Osteoblast (primary cell): ENCODE measurements around the gene PCDH9. TPM values are rescaled to one million over a fixed set of nuclear protein-coding genes. Genes with fewer than 3 reads are reported as not detected.

Experiments
- DNase-seq: peaks from one replicate; pipeline ENCODE4 v3.0.0; 2011; ENCODE audit warnings: low spot score, mixed read lengths; ENCODE audit not compliant: insufficient read length; ENCODE audit errors: missing footprints
- H2AFZ ChIP-seq: 2 replicates; pipeline ENCODE4 v1.6.0; 2011; ENCODE audit warnings: mild to moderate bottlenecking, low read length
- H3K27ac ChIP-seq: 2 replicates; pipeline ENCODE4 v1.5.1; 2011; ENCODE audit warnings: mild to moderate bottlenecking, low read depth, low read length, moderate library complexity
- H3K27me3 ChIP-seq: 2 replicates; pipeline ENCODE4 v1.6.0; 2012; ENCODE audit warnings: mild to moderate bottlenecking, control low read depth, inconsistent platforms, low read length, moderate library complexity; ENCODE audit not compliant: insufficient read depth
- H3K36me3 ChIP-seq: 2 replicates; pipeline ENCODE4 v1.5.1; 2011; ENCODE audit warnings: mild to moderate bottlenecking, low read length, control low read depth, moderate library complexity; ENCODE audit not compliant: insufficient read depth
- H3K4me1 ChIP-seq: 2 replicates; pipeline ENCODE4 v1.5.1; 2011; ENCODE audit warnings: mild to moderate bottlenecking, low read length, control low read depth, moderate library complexity; ENCODE audit not compliant: insufficient read depth
- H3K4me2 ChIP-seq: 2 replicates; pipeline ENCODE4 v1.6.0; 2011; ENCODE audit warnings: mild to moderate bottlenecking, low read length; ENCODE audit not compliant: insufficient read depth
- H3K4me3 ChIP-seq: fragments of 200-600 bp; sonication (generic); 3 replicates; pipeline ENCODE4 v1.5.1; 2012; ENCODE audit warnings: mild to moderate bottlenecking, low read length, inconsistent platforms; ENCODE audit not compliant: insufficient read depth
- H3K79me2 ChIP-seq: 2 replicates; pipeline ENCODE4 v1.6.0; 2012; ENCODE audit warnings: mild to moderate bottlenecking, low read length, control low read depth, inconsistent platforms; ENCODE audit not compliant: insufficient read depth
- H3K9me3 ChIP-seq: 2 replicates; pipeline ENCODE4 v1.5.1; 2011; ENCODE audit warnings: low read depth, low read length, control low read depth
- H4K20me1 ChIP-seq: 2 replicates; pipeline ENCODE4 v1.6.0; 2012; ENCODE audit warnings: mild to moderate bottlenecking, low read length, control low read depth; ENCODE audit not compliant: insufficient read depth
- total RNA-seq: library from RNA; depleted of rRNA; stranded (reverse); fragments of >200 nt; gene quantifications from 2 replicates; pipeline ENCODE4 v1.2.3, GENCODE V29; 2012
- TF ChIP-seq, protein P1 (sequence below): IDR thresholded peaks from 2 replicates; pipeline ENCODE4 v1.5.1; 2011; ENCODE audit warnings: mild to moderate bottlenecking, low read depth, low read length, moderate library complexity; ENCODE audit errors: extremely low read depth

PCDH9 gene
- total RNA-seq, 1 donor = 1.1 TPM

DNA sequence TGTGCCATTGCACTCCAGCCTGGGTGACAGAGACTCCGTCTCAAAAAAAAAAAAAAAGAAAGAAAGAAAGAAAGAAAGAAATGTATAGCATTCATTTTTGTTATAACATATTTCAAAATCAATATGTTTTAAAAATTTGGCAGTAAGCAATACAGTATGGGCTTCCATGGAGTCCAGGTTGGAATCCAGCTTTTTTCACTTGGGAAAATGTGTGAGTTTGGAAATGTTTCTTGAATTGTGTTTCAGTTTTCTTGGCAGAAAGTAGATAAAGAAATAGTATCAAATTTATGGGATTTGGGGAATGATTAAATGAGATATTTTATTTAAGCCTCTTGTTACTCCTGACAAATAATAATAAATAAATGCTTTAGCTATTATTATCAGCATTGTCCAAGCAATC, 225.6 kb downstream of the PCDH9 start:
- Histone ChIP-seq H3K27ac (no peak overlapping the region), H3K27me3 (no peaks in the 10 kb centered on the region), H3K4me2 (no peak overlapping the region), H2AFZ (no peak overlapping the region), H4K20me1 (no peaks in the 10 kb centered on the region), H3K79me2 (no peaks in the 10 kb centered on the region), H3K9me3 (no peaks in the 10 kb centered on the region), H3K36me3 (no peaks in the 10 kb centered on the region), H3K4me1 (no peaks in the 10 kb centered on the region), H3K4me3 (no peak overlapping the region)
- TF ChIP-seq, protein P1, sequence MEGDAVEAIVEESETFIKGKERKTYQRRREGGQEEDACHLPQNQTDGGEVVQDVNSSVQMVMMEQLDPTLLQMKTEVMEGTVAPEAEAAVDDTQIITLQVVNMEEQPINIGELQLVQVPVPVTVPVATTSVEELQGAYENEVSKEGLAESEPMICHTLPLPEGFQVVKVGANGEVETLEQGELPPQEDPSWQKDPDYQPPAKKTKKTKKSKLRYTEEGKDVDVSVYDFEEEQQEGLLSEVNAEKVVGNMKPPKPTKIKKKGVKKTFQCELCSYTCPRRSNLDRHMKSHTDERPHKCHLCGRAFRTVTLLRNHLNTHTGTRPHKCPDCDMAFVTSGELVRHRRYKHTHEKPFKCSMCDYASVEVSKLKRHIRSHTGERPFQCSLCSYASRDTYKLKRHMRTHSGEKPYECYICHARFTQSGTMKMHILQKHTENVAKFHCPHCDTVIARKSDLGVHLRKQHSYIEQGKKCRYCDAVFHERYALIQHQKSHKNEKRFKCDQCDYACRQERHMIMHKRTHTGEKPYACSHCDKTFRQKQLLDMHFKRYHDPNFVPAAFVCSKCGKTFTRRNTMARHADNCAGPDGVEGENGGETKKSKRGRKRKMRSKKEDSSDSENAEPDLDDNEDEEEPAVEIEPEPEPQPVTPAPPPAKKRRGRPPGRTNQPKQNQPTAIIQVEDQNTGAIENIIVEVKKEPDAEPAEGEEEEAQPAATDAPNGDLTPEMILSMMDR = no peak
- DNase-seq = no peak

- Histone ChIP-seq H3K4me3 (no peak overlapping the region), H4K20me1 (no peaks in the 10 kb centered on the region), H2AFZ (no peak overlapping the region), H3K9me3 (no peaks in the 10 kb centered on the region), H3K27ac (no peak overlapping the region), H3K79me2 (no peaks in the 10 kb centered on the region), H3K4me1 (no peaks in the 10 kb centered on the region), H3K4me2 (no peak overlapping the region), H3K36me3 (no peaks in the 10 kb centered on the region), H3K27me3 (no peaks in the 10 kb centered on the region)
- TF ChIP-seq, protein P1 = no peak
- no peak for DNase-seq
Observed at GRCh38 chr13:67003743-67004142, 226.4 kb downstream of the PCDH9 start.

GRCh38 chr13:67001363-67001762, 228.8 kb downstream of the PCDH9 start:
- Histone ChIP-seq H4K20me1 (no peaks in the 10 kb centered on the region), H3K36me3 (no peaks in the 10 kb centered on the region), H3K27ac (no peak overlapping the region), H3K4me2 (no peak overlapping the region), H3K27me3 (no peaks in the 10 kb centered on the region), H3K4me1 (no peaks in the 10 kb centered on the region), H3K9me3 (no peaks in the 10 kb centered on the region), H3K79me2 (no peaks in the 10 kb centered on the region), H3K4me3 (no peak overlapping the region), H2AFZ (no peak overlapping the region)
- DNase-seq = no peak
- TF ChIP-seq, protein P1 = no peak

DNA sequence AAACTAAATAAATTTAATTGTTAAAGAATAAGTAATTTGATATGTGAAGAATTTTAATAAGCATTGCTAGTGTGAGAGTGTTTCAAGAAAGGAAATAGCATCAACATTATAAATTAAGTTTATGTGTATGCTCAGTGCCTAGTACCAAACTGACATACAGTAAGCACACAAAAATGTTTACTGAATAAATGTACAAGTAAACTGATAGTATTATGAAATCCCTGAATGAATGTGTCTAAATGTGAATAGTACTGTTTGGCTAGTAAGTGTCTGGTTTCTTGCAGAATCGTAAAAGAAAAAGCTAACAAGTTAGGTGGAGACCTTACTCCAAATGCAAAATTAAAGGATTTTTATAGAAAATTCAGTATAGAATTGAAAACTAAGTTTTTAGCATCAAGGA, 233.6 kb downstream of the PCDH9 start:
- Histone ChIP-seq H3K4me2 (no peak overlapping the region), H3K4me3 (no peak overlapping the region), H3K9me3 (no peaks in the 10 kb centered on the region), H3K27ac (no peak overlapping the region), H3K36me3 (no peaks in the 10 kb centered on the region), H3K27me3 (no peaks in the 10 kb centered on the region), H3K4me1 (no peaks in the 10 kb centered on the region), H4K20me1 (no peaks in the 10 kb centered on the region), H2AFZ (no peak overlapping the region), H3K79me2 (no peaks in the 10 kb centered on the region)
- DNase-seq = no peak
- TF ChIP-seq, protein P1 = no peak
